GM21360 (cell line): ENCODE results near the gene ENO2.
A peak's percentile ranks its signal among the peaks of the same experiment; 100 is the strongest.
"Not testable (repeated sequence)": the region's sequence is repeated elsewhere in the genome, so short reads cannot be mapped to it uniquely, and the experiment has no call there.

ENCODE experiments used
- ATAC-seq: cut with Tn5 transposase; IDR thresholded peaks from one replicate; pipeline ENCODE4 v1.9.1; 2021; ENCODE audit warnings: mild to moderate bottlenecking, moderate library complexity; ENCODE audit not compliant: unreplicated experiment

ENO2 gene

DNA sequence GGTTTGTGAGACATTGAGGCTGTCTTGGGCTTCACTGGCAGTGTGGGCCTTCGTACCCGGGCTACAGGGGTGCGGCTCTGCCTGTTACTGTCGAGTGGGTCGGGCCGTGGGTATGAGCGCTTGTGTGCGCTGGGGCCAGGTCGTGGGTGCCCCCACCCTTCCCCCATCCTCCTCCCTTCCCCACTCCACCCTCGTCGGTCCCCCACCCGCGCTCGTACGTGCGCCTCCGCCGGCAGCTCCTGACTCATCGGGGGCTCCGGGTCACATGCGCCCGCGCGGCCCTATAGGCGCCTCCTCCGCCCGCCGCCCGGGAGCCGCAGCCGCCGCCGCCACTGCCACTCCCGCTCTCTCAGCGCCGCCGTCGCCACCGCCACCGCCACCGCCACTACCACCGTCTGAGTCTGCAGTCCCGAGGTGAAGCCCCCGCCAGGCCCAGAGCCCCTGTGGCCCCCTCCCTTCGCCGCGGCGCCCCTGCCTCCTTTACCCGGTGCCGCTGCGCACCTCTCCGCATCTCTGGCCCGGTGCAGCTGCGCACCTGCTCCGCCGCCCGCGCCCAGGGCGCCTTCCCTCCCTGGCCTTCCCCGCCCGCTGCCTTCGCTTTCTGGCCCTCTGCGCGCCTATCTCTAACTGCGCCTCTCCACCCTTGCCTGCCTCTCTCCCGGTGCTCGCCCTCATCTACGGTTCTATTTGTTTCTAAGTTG, at the start of gene ENO2:
Gene ENO2 (plus strand): TSS at position 335 of the 701 bp plus-strand sequence. CDS start 1,253 bp downstream, outside the sequence.
- no peak for ATAC-seq

DNA sequence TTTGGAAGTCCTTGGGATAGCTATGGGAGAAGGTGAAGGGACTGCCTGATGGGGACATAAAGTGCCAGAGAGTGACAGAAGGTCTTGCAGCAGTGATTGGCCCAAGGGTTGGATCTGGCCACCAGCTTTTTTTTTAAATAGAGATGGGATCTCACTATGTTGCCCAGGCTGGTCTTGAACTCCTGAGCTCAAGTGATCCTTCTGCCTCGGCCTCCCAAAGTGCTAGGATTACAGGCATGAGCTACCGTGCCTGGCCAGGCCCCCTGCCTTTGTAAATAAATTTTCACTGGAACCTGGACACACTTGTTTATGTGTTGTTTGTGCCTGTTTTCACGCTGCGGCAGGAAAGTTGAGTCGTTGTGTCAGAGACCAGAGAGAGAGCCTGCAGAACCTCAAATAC, 49.1 kb upstream of the ENO2 start:
- ATAC-seq: not testable (repeated sequence)

- no peak for ATAC-seq
These were observed 48.0 kb upstream of the ENO2 start for GRCh38 chr12:6866163-6866919.

DNA sequence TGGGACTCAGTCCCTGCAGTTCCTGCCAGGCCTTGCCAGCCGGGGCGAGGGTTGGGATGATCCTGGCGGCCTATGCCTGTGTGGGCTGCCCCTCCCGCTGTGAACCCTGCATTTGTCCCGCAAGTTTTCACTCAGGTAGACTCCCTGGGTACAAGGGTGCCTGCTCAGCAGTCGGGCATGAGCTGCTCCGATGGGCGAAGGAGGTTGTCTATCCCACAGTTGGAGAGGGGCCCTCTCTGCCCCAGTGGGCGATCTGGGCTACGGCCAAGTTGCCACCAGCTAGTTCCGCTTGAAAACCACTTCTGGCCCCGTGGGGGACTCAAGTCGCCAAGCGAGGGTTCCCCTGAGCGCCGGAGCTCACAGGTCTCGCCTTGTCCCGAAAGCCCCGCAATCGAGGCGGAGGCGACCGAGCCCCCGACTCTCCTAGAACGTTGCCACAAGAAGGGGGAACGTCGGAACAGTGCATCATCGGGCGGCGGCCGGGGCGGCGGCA, 47.4 kb upstream of the ENO2 start:
- ATAC-seq: no peak

DNA sequence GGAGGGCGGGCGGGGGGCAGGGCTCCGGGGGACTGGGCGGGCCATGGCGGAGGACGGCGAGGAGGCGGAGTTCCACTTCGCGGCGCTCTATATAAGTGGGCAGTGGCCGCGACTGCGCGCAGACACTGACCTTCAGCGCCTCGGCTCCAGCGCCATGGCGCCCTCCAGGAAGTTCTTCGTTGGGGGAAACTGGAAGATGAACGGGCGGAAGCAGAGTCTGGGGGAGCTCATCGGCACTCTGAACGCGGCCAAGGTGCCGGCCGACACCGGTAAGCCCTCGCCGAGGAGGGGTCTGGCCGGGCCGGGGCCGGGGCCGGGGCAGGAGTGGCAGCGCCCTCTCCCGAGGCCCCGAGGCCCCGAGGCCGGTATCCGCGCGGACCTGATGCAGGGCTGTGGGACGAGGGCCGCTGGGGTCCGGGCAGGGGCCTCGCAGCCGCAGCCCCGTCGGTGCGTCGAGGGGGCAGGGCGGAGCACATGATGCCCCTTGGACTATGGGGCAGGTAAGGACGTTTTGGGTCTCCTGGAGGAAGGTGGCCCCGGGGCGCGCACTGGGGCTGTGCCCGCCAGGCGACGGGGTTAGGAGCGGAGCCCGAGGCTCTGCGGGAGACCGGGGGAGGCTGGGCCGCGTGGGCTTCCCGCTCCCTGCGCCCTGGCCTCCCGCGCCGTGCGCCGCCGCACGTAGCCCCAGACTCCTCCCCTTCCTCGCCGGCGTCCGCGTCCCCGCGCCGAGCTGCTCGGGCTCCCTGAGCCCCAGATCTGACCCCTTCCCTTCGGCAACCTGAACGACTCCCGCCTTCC, 46.8 kb upstream of the ENO2 start, which contains the start of gene TPI1:
Gene TPI1 (plus strand): TSS at position 119 of the 798 bp plus-strand sequence. CDS start 36 bp downstream, at position 155.
- peak; percentile 39 for ATAC-seq

GRCh38 chr12:6868211-6869048, 46.0 kb upstream of the ENO2 start:
- no peak for ATAC-seq

DNA sequence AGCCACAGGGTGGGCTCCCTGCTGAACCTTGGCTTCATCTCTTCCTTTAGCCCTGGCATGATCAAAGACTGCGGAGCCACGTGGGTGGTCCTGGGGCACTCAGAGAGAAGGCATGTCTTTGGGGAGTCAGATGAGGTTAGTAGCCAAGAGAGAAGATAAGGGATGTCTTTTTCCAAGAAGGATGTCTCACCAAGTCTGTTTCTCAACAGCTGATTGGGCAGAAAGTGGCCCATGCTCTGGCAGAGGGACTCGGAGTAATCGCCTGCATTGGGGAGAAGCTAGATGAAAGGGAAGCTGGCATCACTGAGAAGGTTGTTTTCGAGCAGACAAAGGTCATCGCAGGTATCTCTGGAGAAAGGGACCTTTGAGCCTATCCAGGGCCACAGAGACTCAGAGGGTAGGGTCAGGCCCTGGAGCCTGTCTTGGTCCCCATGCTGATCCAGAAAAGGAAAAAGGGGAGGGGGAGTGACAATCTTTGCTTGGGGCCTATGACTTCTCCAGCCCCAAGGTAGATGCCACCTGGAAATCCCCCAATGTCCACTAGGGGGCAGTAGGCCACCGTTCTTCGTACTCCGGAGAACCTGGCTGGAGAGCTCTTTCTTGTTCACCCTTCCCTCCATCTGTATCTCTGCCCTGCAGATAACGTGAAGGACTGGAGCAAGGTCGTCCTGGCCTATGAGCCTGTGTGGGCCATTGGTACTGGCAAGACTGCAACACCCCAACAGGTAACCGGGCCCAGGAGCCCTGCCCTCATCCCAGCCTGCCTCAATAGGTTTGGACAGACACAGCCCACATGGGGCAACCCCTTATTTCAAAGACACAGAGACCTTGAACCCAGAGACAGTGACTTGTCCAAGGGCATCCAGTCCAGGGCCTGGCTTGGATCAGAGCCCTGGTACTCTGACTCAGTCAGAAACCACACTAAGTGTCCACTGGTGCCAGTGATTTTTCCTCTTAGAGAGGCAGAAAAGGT, 45.0 kb upstream of the ENO2 start:
- ATAC-seq: no peak

DNA sequence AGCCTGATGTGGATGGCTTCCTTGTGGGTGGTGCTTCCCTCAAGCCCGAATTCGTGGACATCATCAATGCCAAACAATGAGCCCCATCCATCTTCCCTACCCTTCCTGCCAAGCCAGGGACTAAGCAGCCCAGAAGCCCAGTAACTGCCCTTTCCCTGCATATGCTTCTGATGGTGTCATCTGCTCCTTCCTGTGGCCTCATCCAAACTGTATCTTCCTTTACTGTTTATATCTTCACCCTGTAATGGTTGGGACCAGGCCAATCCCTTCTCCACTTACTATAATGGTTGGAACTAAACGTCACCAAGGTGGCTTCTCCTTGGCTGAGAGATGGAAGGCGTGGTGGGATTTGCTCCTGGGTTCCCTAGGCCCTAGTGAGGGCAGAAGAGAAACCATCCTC, 44.1 kb upstream of the ENO2 start:
- ATAC-seq: not testable (repeated sequence)

- no peak for ATAC-seq
These were observed 43.1 kb upstream of the ENO2 start for GRCh38 chr12:6871052-6871957.

- peak; percentile 34 for ATAC-seq
These were observed 42.0 kb upstream of the ENO2 start for GRCh38 chr12:6872073-6873048.

DNA sequence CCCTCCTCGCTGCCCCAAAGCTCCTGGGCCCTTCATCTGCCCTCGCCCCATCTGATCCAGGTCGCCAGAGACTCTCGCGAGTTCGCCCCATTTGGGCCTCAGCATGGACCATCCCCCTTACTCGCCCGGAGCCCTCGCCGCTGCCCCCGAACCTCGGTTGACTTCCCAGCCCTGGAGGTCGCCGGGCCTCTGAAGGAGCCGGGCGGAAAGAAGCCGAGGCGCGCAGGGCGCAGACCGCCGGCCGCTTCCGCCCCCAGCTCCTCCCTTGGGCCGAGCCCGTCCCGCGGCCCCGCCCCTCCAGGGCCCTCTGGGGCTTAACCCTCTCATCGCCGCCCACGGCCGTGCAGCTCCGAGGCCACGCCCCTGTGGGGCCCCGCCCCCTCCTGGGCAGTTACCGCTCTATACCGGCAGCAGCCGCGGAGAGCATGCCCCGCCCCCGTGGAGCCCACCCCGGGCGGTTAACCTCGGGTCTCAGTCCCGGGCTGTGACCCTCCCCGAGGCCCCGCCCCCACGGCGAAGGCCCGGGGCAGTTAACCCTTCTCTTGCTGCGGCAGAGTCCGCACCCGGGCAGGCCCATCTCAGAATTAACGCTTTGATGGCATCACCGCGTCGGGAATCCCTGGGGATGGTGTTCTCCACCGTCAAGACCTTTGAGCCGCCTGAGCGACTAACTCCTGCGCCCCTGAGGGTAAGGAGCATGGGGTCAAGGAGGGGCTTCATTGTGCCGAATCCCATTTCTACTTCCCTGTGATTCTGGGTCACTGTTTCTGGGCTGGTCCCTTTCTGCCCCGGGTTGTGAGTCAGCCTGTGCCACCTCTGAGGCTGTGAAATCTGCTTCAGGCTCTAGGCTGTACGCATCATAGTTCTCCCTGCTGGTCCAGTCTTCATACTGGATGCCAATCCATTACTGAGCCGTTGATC, 41.0 kb upstream of the ENO2 start, which contains the start of gene SPSB2:
Gene SPSB2 (minus strand): TSS at position 210 of the 921 bp plus-strand sequence. CDS start 402 bp downstream, outside the sequence.
- peak; percentile 65 for ATAC-seq

- ATAC-seq: not testable (repeated sequence)
These were observed 40.4 kb upstream of the ENO2 start for GRCh38 chr12:6874015-6874368.

GRCh38 chr12:6879824-6880223, 34.6 kb upstream of the ENO2 start:
- not testable (repeated sequence) for ATAC-seq

DNA sequence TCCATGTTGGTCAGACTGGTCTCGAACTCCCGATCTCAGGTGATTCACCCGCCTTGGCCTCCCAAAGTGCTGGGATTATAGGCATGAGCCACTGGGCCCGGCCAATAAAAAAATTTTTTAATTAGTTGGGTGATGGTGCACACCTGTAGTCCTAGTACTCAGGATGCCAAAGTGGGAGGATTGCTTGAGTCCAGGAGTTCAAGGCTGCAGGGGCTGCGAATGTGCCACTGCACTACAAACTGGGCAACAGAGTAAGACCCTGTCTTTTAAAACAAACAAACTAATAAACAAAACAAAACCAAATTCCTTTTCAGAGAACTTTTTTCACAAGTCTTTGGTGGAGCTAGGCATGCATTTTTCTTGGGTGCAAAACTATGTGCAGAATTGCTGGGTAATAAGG, 31.1 kb upstream of the ENO2 start:
- ATAC-seq: no peak

DNA sequence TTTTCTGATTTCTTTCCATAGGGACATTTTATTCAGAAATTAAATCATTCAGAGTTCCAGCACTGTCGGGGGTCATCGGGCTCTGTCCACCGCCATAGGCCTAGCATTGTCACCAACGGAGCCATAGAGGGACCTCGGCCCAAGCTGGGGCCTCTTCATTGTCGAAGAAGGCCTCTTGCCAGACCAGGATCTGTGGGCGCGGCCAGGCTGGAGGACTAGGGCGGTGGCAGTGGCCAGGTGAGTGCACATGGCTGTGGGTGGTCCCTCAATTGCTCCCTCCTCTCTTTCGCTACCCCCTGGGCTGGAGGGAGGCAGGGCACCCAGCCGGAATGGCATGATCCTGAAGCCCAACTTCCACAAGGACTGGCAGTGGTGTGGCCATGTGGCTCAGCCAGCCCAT, 30.7 kb upstream of the ENO2 start:
- ATAC-seq: no peak

- no peak for ATAC-seq
These were observed 29.8 kb upstream of the ENO2 start for GRCh38 chr12:6884539-6884938.
